Tibial artery (tissue), 4 donors: ENCODE results near the gene CCDC126.

ENCODE experiments used
- DNase-seq, 2 donors: peaks; one replicate each; pipeline ENCODE4 v3.0.0-alpha.2; 2019
- H3K27ac ChIP-seq, 2 donors: fragments of 200-600 bp; sonication (generic) in 1 of 2; 1 replicate in 1 of 2; 2 replicates in 1 of 2; pipeline ENCODE4 v1.5.1; 2018 to 2019; ENCODE audit warnings: mild to moderate bottlenecking in 1 of 2
- H3K27me3 ChIP-seq, 2 donors: fragments of 200-600 bp; sonication (generic) in 1 of 2; one replicate each; pipeline versions ENCODE4 v1.5.1 to v1.6.0; 2016 to 2019
- H3K36me3 ChIP-seq, 3 donors: fragments of 200-600 bp; sonication (generic) in 2 of 3; one replicate each; pipeline ENCODE4 v1.5.1; 2016 to 2019; ENCODE audit warnings: mild to moderate bottlenecking in 2 of 3
- H3K4me1 ChIP-seq, 4 donors: fragments of 200-600 bp; sonication (generic) in 2 of 4; 1 replicate in 3 of 4; 2 replicates in 1 of 4; pipeline ENCODE4 v1.5.1; 2016 to 2019
- H3K4me3 ChIP-seq, 2 donors: fragments of 200-600 bp; sonication (generic) in 1 of 2; 1 replicate in 1 of 2; 2 replicates in 1 of 2; pipeline ENCODE4 v1.5.1; 2018 to 2019; ENCODE audit warnings: mild to moderate bottlenecking in 2 of 2
- H3K9me3 ChIP-seq, 3 donors: fragments of 200-600 bp; sonication (generic) in 1 of 3; one replicate each; pipeline ENCODE4 v1.5.1; 2016 to 2019
- intact Hi-C: fragments of 100-400 bp; cut with DNase I; formaldehyde crosslinking; loops from one replicate; pipeline ENCODE4 v1.15.0; 2023; ENCODE audit warnings: low total_unique reads
- TF ChIP-seq, protein P1 (sequence below), 2 experiments: fragments of 200-600 bp in 1 of 2; fragments of 450-650 bp in 1 of 2; IDR thresholded peaks; one replicate each; pipeline ENCODE4 v1.5.1; 2017 to 2019; ENCODE audit warnings: antibody characterized with exemption in 2 of 2, mild to moderate bottlenecking in 1 of 2, moderate library complexity in 1 of 2

CCDC126 gene

DNA sequence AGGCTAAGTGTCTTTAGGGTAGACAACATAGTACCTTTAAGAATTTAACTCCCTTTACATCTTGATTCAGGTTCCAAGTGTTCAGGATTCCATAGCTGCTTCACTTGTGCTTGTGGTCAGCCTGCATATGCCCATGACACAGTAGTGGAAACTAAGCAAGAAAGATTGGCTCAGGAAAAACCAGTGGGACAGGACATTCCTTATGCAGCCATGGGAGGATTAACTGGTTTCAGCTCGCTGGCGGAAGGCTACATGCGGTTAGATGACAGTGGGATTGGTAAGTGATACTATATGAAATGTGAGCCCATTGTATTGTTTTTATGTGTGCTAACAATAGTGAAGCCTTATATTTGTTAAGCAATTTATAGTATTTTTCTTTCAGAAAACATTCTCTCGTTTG is 94.1 kb downstream of the CCDC126 start:
- no peaks in the 10 kb centered on the region for H3K4me1 ChIP-seq
- H3K4me3 ChIP-seq, result no peak overlapping the region
- H3K27ac ChIP-seq, result no peak overlapping the region
- no peaks in the 10 kb centered on the region for H3K9me3 ChIP-seq
- no peaks in the 10 kb centered on the region for H3K27me3 ChIP-seq
- no peak for DNase-seq
- intact Hi-C loops, result no loop called here
- H3K36me3 ChIP-seq, result peaks cover 29 to 43% (median 31%) of the 10 kb centered on the region in 3 donors
- TF ChIP-seq, protein P1, sequence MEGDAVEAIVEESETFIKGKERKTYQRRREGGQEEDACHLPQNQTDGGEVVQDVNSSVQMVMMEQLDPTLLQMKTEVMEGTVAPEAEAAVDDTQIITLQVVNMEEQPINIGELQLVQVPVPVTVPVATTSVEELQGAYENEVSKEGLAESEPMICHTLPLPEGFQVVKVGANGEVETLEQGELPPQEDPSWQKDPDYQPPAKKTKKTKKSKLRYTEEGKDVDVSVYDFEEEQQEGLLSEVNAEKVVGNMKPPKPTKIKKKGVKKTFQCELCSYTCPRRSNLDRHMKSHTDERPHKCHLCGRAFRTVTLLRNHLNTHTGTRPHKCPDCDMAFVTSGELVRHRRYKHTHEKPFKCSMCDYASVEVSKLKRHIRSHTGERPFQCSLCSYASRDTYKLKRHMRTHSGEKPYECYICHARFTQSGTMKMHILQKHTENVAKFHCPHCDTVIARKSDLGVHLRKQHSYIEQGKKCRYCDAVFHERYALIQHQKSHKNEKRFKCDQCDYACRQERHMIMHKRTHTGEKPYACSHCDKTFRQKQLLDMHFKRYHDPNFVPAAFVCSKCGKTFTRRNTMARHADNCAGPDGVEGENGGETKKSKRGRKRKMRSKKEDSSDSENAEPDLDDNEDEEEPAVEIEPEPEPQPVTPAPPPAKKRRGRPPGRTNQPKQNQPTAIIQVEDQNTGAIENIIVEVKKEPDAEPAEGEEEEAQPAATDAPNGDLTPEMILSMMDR (IDR thresholded peaks at IDR 0.05), result no peak

DNA sequence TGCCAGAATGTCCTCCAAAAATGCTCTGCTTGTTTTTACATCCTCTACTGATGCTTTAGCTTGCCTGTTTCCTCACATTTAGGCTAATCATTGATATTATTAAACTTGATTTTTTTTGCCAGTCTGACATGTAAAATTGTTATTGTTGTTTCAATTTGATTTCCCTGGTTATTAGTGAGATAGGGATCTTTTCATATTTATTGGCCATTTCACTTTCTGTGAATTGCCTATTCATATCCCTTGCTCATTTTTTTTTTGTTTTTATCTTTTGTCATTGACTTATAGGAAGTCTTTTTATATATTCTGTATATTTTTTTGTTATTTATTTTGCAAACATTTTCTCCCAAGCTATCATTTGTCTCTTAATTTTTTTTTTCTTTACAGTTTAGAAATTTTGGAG is 96.0 kb downstream of the CCDC126 start:
- H3K9me3 ChIP-seq, result no peaks in the 10 kb centered on the region
- no peak overlapping the region for H3K27ac ChIP-seq
- peaks cover 22 to 43% (median 31%) of the 10 kb centered on the region in 3 donors for H3K36me3 ChIP-seq
- intact Hi-C loops, result no loop called here
- H3K4me1 ChIP-seq, result no peaks in the 10 kb centered on the region
- no peak overlapping the region for H3K4me3 ChIP-seq
- TF ChIP-seq, protein P1 (IDR thresholded peaks at IDR 0.05), result no peak
- no peaks in the 10 kb centered on the region for H3K27me3 ChIP-seq
- DNase-seq, result no peak
